HG03520 (cell line): ENCODE measurements around the gene NKX2-1.
"Not testable (repeated sequence)": the region's sequence is repeated elsewhere in the genome, so short reads cannot be mapped to it uniquely, and the experiment has no call there.

ENCODE experiments used
- ATAC-seq: cut with Tn5 transposase; IDR thresholded peaks from one replicate; pipeline ENCODE4 v1.9.1; 2021; ENCODE audit warnings: mild to moderate bottlenecking, moderate library complexity; ENCODE audit not compliant: unreplicated experiment

Gene NKX2-1

DNA sequence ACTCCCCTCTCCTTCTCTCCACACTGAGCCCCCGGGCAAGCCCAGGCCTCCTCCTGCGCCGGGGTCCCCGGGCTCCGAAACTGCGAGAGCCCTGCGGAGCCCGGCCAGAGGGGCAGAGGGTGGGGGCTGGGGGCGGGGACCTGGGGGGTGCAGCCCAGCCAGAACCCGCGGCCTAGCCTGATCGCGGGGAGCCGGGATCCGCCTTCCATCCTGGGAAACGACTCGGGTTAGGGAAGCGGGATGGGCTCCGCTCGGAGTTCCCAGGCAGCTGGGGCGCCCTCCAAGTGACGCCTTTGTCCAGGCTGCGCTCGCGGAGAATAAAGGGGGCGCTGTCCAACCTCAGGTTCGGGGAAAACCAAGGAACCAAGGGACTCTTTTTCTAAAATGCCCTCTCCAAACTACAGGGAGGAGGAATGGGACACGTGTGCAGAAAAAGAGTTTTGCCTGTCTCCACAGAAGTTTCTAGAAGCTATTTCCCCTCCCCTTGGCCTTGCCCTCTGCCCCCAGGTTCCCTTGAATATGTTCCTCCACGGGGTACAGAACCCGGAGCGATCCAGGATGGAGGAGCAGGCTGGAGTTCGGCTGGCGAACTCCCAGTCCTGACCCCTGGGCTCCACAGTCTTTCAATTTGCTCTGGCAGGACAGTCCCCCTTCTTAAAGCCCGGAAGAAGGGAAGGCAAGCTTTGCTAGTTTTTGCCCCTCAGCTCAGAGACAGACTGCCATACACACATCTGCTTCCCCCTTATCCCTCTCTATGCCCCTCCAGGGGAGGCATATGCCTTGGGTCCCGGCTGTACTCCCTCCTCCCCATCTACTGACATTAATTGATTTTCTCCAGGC is 13.9 kb downstream of the NKX2-1 start:
- no peak for ATAC-seq

DNA sequence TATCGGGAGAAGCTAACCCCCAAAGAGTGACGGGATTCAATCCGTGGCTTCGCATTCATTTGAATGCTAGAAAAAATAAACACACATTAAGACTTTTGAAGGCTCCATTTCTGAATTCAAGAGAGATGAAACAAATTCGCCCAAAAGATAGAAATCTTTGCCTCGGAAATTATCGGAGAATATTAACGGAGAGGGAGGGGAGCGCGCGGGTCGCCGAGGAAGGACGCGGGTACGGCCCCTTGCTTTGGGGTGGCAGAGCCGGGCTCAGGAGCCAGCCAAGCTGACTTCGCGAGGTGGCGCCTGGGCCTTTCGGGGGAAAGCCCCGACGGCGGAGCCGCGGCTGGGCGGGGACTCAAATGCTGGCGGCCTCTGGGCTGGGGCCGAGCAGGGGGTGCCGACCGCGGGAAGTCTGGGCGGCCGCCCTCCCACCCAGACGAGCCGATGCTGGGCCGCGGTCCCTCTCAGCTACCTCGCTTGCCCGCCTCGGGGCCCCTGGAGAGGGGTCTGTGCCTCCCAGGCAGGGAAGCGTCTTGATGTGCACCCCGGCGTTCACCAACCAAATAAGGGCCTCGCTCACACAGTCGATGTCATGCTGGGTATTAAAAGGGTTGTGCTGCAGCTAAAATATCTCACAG is 14.7 kb downstream of the NKX2-1 start:
- no peak for ATAC-seq

DNA sequence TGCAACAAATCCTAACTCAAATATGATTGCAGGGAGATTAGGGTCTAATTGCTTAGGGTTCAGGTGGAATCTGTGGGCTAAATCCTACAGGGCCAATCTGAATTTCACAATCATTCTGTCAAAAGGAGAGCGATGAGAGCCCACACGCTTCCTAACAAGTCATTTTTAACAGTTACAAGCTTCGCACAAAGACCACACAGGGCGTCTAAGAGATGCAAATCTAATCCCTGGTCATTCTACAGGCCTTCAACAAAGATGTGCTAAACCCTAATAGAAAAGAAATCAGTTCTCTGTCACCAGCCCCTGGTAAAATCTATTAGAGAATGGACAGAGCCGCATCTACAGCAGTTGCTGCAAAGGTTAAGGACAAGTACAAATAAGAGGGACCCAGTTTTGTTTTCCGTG is 15.3 kb downstream of the NKX2-1 start:
- no peak for ATAC-seq

DNA sequence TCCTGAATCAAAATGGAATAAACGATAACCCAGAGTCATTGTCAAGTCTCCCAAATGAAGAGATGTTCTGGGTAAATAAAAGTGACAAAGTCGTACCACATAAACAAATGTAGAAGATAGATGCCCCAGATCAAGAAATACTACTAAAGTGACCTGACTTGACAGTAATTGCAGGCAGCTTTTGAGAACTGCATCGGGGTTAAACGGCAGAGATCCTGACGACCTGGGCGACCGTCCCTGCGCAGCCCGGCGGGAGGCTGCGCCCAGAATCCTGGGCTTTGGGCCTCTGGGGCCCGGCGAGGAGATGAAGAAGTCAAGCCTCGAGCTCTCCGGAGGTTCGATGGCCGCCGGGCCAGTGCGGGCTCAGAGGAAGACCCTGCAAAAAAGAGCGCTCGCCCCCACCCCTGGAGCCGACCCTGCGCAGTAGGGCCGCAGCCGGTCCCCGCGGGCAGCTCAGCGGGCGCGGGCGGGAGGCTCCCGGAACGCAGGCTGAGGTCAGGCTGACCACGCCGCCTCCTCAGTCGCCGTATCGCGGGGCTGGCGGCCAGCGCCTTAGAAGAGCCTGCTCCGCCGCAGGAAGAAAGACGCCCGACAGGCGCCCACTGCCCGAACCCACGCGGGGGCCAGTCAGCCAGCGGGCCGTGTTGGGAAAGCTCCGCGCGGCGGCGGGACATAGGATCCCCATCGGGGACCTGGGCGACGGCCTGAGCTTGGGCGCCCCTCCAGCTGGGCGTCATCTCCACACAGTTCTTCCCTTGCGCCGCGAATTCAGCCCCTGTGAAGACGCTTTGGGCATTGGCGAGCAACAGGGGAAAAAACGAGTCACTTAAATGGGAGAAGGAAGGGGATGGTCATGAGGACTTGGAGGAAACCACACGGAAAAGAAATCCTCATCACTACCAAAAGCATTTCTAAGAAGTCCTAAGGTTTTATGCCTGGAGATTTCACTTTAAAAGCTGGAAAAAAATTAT is 16.0 kb downstream of the NKX2-1 start:
- no peak for ATAC-seq

DNA sequence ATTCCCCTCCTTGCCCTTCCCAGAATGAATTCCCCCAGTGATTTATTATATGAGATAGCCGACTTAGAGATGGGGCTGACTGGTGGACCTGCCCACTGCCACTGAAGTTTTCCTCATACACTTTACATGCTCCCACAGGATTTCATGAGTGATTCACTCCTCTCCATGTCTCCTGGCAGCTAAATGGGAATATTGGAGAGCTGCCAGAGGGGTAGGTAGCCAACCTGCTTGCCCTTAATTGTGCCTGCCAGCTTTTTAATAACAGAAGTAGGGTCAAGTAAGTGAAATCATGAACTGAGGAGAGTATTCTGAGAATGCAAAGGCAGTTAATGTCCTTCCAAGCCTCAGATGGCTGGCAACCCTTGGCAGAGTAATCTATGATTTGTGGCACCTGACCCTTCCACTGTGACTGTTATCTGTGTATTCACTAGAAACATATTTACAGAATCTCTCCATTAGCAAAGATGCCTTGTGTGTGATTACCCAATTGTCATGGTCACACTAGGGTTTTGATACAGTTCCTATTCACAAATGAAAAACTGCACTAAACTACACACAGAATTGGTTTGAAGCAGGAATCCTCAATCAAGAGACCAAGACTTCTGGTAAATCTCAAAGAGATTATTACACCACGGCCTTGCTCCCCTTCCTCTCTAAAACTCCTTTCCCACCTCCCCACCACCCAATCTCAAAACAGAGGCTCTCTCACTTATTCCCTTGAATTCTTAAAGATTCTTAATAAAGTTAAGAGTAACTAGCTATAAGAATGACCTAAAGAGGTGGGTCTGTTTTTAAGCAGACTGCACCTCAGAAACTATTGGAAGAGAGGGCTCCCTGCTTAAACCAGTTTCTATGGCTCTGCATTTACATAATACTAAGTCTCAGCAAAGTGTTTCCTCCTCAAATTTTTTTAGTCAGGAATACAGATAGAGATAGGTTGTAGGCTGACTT is 17.2 kb downstream of the NKX2-1 start:
- ATAC-seq: no peak

DNA sequence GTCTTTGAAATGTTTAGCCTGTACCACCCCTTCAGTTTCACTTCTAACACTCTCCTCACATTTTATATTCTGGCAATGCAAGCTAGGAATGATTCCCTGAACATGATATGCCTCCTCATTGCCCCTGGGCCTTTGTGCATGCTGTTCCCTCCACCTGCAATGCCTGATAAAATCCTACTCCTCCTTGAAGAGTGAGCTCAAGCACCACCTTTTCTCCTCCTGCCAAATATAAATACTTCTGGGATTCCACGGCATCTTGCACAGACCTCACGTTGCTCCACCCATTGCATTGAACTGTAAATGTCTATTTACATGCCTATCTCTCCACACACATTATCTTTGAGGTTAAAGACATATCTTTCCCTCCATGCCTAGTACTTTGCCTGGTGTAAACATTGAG is 21.1 kb downstream of the NKX2-1 start:
- ATAC-seq: no peak

DNA sequence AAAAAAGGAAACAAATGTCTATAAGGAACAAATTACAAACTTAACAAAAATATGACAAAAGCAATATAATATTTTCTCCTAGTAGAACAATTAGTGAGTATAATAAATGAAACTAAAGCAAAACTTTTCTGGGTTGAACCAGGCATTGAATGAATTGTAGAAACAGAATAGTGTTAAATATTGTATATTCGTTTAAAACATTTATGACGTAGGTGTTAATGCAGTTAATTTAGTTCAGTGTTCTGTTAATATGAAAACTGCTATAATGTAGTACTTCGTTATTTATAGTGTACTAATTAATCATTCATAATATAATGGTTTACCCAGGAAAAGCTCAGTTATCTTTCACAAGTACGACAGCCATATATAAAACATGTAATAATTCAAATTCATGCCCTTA is 23.7 kb downstream of the NKX2-1 start:
- ATAC-seq: no peak

DNA sequence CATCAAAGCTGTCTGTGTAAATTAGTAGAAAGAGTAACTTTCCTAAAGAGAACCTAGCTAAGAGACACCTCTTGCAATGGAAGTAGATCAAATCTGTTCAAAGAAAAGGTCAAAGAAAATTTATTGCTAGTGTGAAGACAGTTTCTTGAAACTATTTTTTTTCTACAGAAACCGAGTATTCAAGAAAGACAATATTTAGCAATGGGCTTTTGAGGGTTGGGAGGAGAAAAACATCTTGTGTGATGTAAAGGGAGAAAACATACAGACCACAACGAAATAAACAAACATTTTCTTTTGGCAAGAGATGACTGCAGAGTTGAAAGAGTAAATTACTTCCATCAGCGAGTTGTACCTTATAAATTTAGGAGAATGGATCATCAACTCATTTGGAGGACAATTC is 24.4 kb downstream of the NKX2-1 start:
- ATAC-seq: no peak

DNA sequence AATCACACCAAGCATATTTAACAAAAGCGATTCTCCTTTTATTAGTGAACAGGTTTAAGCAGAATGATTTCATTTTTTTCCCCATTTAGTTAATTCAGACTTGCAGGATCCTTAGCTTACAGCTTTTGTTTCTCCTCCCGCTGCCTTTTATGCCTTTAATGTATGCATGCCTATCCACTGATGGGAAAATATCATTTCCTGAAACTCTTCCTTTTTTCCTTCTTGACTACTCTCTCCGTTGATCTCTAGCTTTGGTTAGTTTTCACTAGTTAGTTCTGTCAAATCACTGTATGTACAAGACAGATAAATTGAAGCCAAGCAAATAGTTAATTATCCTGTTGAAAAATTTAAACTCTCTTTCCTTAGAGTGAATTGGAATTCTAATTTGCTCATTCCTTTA is 26.3 kb downstream of the NKX2-1 start:
- ATAC-seq: no peak

DNA sequence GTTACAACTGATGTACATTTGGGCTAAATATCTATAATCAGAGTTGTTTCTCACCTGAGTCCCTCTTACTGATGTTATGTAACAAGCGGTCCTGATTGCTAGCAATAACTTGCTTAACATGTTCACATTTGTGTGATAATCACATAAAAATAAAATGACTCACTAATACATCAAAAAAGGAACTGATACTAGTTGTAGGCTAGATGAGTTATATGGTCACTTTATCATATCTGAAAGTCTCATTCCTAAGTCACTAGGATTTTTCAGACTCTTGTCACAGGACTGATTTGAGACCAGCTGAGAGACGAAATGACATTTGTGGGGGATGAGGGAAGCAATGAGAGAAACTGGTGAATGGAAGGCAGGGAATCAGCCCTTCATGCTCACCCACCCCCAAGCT is 34.3 kb downstream of the NKX2-1 start:
- peak; percentile 55 for ATAC-seq

DNA sequence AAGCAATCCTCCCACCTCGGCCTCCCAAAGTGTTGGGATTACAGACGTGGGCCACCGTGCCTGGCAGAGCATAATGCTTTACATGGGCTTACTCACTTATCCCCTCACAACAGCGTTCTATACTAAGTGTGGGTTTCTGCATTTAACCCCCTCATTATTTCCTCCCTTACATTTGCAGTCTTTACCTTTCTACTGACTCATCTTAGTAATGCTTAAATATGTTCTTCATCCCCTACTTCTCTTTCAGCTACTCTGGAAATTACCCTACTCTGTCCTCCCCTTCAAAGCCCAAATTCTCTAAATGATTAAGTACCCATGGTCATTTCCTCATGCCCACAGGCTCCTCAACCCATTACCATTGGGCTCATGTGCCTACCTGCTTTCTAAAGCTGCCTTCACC is 40.7 kb downstream of the NKX2-1 start:
- ATAC-seq: peak; percentile 49

DNA sequence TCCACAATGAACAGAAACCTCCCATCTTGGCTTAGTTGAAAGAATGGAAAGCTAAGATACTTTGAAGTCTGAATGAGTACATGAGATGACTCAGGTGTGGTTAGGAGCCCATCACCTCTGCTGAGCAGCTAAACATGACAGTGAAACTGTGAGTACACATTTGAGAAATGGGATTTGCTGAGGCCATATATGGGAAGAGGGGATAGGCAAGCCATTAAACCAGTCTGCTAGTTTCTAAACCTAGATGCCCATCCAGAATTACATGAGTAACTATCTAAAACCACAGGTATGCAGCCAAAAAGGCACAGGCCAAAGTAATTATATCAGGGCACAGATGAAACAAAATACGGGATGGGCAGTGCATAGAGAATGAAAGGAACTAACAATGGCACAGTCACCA is 41.2 kb downstream of the NKX2-1 start:
- peak; percentile 58 for ATAC-seq

DNA sequence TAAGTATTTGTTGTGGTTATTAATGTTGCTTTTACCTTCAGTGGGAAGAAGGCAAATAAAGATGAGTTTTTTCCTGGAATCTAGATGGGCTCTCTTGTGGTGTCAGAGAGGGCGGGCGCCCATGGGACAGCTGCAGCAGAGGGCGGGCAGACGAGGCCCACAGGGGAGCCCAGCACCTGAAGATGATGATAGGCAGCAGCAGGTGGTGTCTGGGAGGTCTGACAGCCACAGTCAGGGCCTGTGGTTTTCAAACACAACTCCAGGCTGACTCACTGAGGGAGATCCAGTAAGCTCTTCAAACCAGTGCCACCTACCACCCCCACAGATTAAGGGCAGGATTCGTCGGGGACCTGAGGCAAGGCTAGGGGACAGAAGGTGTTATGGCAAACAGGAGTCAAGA is 42.8 kb downstream of the NKX2-1 start:
- ATAC-seq: no peak

DNA sequence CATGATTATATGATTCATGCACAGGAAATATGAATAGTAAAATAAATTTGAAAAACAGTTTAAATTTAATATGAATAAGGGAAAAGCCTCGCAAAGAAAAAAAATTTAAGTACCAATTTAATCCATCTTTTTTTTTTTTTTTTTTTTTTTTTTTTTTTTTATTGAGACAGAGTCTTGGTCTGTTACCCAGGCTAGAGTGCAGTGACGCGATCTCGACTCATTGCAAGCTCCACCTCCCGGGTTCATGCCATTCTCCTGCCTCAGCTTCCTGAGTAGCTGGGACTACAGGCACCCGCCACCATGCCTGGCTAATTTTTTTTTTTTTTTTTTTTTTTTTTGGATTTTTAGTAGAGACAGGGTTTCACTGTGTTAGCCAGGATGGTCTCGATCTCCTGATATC is 44.0 kb downstream of the NKX2-1 start:
- ATAC-seq: not testable (repeated sequence)

DNA sequence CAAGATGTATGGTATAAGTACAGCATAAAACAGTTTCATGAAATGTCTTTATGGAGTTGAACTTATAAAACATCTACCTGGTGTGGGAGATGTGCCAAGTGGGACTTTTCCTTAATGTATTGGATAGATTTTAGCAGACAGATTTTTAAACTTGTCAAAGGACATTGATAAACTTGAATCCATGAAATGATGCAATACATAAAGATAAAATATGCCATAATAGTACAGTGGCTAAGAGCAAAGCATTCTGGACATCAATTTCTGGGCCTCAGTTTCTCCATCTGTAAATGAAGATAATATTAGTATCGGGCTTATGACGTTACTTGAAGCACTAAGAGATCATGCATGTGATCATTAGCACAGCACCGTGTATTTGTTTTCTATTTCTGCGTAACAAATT is 45.4 kb downstream of the NKX2-1 start:
- ATAC-seq: no peak

DNA sequence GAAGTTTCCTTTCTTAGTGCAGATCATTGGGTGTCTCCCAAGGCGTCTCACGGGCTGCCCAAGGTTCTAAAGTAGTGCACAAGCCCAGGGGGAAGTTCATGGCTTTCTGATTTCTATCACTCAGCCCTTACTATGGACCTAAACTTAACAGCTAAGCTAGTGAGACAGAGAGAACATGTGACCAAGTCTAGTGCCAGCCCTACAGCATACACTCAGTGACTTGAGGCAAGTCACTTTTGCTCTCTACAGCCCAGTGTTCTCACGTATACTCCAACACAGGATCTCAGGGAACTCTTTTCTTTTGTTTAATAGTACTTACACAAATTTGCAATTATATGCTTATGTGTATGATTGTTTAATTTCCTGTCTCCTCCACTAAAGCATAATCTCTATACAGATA is 48.6 kb downstream of the NKX2-1 start:
- no peak for ATAC-seq

DNA sequence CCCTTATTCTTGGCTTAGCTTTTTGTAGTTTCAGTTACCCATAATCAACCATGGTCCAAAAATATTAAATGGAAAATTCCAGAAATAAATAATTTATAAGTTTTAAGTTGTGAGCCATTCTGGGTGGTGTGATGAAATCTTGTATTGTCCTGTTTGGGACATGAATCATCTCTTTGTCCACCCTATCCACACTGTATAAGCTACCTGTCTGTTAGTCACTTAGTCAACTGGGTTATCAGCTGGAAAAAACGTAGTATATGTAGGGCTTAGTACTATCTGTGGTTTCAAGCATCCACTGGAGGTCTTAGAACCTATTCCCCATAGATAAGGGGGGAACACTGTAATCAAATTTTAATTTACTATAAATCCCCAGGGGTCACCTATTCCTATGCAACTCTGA is 52.7 kb downstream of the NKX2-1 start:
- no peak for ATAC-seq
